Bone marrow (tissue), 2 donors: ENCODE results near the gene S100A7A.

Experiments
- DNase-seq, 2 donors: peaks; one replicate each; lab custom pipeline; 2025; lab: John Stamatoyannopoulos, UW

S100A7A gene

GRCh38 chr1:153415850-153416570 lies at the start of gene S100A7A:
TSS of gene S100A7A (plus strand) at chr1:153416520. CDS start at chr1:153418083, 1,563 bp downstream.
- DNase-seq = no peak

DNA sequence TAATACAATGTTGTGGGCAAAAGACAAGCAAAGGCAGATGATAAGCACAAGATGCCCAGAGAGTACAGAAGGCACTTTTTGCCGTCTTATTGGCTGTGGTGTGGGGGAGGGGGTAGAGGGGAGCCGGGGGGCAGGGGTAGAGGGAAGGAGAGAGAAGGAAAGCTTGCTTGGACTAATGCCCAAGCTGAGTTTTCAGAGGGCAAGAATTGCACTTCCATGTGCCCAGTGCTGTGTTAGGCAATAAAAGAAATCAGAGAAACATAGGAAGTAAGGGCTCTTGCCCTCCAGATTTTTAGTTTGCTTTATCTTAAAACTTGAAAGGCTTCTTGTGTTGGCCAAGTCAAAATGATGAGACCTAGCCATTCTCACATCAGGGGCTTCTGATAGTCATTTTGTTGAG lies 49.2 kb upstream of the S100A7A start:
- no peak for DNase-seq

DNA sequence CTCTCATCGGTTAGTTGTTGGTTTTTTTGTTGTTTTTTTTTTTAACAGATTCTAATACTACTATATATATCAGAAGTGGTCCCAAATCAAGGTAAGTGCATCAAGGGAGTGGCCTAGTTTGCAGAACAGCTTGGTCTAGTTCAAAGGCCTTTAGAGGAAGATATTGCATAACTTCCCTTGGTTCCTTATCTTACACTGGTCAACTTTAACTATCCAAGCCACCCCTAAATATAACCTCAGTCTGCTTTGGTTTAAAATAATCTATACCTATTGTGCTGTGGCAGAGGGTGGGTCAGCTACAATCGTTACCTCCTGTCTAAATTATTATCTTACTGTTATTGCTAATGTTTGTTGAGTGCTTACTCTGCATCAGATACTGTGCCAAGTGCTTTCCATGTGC lies 47.8 kb upstream of the S100A7A start:
- DNase-seq = no peak

DNA sequence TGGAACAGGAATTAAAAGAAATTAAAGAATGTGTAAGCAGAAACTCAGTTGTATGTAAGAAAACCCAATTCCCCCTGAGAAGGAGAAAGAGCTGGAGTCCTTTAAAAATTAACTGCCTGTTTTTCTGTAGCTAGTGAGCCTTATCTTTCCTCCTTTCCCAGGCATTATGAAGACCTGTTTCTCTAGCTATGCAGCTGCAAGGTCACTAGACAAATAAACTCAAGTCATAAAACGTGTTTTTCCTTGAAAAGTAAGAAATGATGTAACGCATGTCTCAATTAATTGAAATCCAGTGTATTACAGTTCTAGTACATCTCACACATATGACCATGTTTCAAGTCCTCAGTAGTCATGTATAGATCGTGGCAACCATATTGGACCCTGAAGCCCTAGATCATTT lies 46.2 kb upstream of the S100A7A start:
- DNase-seq = no peak

- DNase-seq = no peak
Measured at GRCh38 chr1:153371231-153371630, 45.1 kb upstream of the S100A7A start.

DNA sequence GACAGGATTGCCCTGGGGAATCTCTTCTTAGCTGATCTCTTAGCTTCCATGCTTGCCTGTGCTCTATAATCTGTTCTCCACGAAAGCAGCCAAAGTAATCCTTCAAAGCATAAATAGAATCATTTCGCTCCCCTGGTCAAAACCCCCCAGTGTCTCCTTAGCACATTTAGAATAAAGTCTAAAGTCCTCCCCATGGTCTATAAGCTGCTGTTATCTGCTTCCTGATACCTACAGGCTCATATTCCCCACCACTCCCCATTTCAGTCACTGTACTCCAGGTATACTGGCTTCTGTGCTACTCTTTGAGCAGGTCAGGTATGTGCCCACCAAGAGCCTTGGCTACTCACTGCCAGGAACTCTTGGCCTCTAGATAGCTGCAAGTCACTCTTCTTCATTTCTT lies 43.7 kb upstream of the S100A7A start:
- DNase-seq = no peak

- DNase-seq = no peak
Measured at GRCh38 chr1:153374071-153374470, 42.2 kb upstream of the S100A7A start.

- DNase-seq = peak in 1 of 2 donors; percentile 42
Measured at GRCh38 chr1:153375511-153375910, 40.8 kb upstream of the S100A7A start, which contains the start of gene S100A12. TSS of gene S100A12 (minus strand) at chr1:153375621. CDS start at chr1:153374592, 1,029 bp downstream.

DNA sequence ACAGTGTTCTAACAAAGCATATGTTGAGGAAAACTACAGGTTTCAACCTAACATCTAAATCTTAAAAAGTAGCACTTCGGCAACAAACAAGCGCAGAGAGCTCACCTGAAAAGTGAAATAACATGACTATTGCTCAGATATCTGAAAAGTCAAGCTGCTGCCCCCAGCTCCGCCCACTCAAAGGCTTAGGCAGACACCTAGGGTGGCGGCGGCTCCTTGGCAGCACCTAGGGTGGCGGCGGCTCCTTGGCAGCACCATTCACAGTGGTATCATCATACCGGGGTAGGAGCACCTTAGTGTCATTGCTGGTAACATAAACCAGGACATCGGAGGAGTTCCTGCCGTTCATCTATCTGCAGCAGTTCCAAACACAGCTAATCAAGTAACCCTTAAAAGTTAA lies 36.7 kb upstream of the S100A7A start:
- DNase-seq = no peak

GRCh38 chr1:153380711-153381110 lies 35.6 kb upstream of the S100A7A start:
- no peak for DNase-seq

- no peak for DNase-seq
Measured at GRCh38 chr1:153384958-153385580, 31.3 kb upstream of the S100A7A start.

GRCh38 chr1:153386500-153386901 lies 29.8 kb upstream of the S100A7A start:
- peak; percentile 36 to 90 for DNase-seq

GRCh38 chr1:153387001-153387400 lies 29.3 kb upstream of the S100A7A start:
- no peak for DNase-seq

- no peak for DNase-seq
Measured at GRCh38 chr1:153387785-153388184, 28.5 kb upstream of the S100A7A start.

- no peak for DNase-seq
Measured at GRCh38 chr1:153389401-153389800, 26.9 kb upstream of the S100A7A start.

- DNase-seq = no peak
Measured at GRCh38 chr1:153389973-153390879, 26.1 kb upstream of the S100A7A start.

DNA sequence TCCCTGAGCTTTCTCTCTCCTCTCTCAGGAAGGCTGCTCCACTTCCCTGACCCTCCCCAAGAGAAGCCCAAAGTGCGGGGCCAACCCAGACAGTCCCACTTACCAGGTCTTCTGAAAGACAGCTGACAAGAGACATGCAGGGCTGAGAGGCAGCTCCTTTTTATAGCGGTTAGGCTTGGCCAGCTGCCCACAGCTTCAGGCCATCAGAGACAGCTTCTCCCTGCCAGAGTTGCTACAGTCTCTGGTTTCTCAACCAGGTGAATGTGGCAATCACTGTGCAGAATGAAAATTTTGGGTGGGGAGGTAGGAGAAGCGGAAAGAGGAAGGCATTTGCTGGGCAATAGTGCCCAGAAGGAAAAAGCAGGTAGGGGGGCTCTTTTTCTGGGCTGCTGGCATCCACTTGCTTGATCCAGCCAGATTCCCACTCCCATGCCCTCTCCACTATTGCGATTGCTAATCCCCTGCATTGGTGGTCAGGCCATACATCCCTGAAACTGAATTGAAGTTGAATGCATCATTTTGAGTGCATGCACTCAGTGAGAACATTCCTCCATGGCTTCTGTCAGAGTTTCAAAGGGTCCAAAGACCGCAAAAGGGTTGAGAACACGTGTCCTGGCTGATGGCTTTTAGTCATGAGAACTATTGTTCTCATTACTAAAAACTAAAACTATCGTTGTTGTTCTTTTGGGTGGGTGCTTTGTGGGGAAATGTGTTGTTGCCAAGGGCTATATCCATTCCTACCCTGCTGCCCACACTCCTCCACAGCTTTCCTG lies 25.2 kb upstream of the S100A7A start, which contains the start of gene S100A8:
Gene S100A8, minus strand, starts transcription at position 136 of the 773 bp plus-strand sequence. CDS start 538 bp downstream, outside the sequence.
- peak in 1 of 2 donors; percentile 46 for DNase-seq

DNA sequence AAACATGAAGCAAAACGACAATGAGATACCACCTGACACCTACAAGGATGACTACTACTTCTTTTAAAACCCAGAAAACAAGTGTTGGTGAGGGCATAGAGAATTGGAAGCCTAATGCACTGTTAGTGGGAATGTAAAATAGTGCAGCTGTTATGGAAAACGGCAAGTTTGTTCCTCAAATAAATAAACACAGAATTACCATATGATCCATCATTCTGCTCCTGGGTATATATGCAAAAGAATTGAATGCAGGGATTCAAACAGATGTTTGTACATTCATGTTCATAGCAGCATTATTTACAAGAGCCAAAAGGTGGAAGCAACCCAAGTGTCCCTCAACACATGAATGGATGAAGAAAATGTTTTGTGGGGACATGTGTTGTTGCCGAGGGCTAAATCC lies 24.1 kb upstream of the S100A7A start:
- DNase-seq = no peak

- DNase-seq = no peak
Measured at GRCh38 chr1:153392822-153393221, 23.5 kb upstream of the S100A7A start.

GRCh38 chr1:153393926-153394325 lies 22.4 kb upstream of the S100A7A start:
- DNase-seq = no peak

- no peak for DNase-seq
Measured at GRCh38 chr1:153394391-153394790, 21.9 kb upstream of the S100A7A start.
